Right atrium auricular region (tissue), 2 donors: ENCODE measurements around the gene NAV3. TPM values are rescaled to one million over a fixed set of nuclear protein-coding genes. Genes with fewer than 3 reads are reported as not detected.

Experiments
- DNase-seq: peaks from one replicate; pipeline ENCODE4 v3.0.0-alpha.2; 2019; ENCODE audit warnings: low spot score
- H3K27ac ChIP-seq, 2 donors: fragments of 200-600 bp; sonication (generic); 1 replicate in 1 of 2; 2 replicates in 1 of 2; pipeline ENCODE4 v1.5.1; 2016 to 2019
- H3K27me3 ChIP-seq, 2 donors: fragments of 200-600 bp; sonication (generic); one replicate each; pipeline versions ENCODE4 v1.5.1 to v1.6.0; 2017 to 2019
- H3K36me3 ChIP-seq: fragments of 200-600 bp; sonication (generic); one replicate; pipeline ENCODE4 v1.5.1; 2016
- H3K4me1 ChIP-seq, 2 donors: fragments of 200-600 bp; sonication (generic); one replicate each; pipeline versions ENCODE4 v1.5.1 to v1.6.0; 2017 to 2019
- H3K4me3 ChIP-seq, 2 donors: fragments of 200-600 bp; sonication (generic); 1 replicate in 1 of 2; 2 replicates in 1 of 2; pipeline ENCODE4 v1.5.1; 2017 to 2019; ENCODE audit warnings: mild to moderate bottlenecking in 1 of 2, moderate library complexity in 1 of 2
- H3K9me3 ChIP-seq, 2 donors: fragments of 200-600 bp; sonication (generic); one replicate each; pipeline ENCODE4 v1.5.1; 2019
- CTCF ChIP-seq, 2 donors: fragments of 200-600 bp; sonication (generic); IDR thresholded peaks; one replicate each; pipeline ENCODE4 v1.5.1; 2019; ENCODE audit warnings: antibody characterized with exemption in 2 of 2
- total RNA-seq, 2 donors: library from RNA; depleted of rRNA; stranded (reverse); fragments of >200 nt; gene quantifications; one replicate each; pipeline ENCODE4 v1.1.0, GENCODE V29; 2016

Gene NAV3
- total RNA-seq, 2 donors from 2014 or later: 4.4 to 5.1 TPM

- no peak for TF ChIP-seq CTCF (IDR thresholded peaks at IDR 0.05)
- DNase-seq: no peak
- Histone ChIP-seq H3K4me3 (no peak overlapping the region), H3K36me3 (no peaks in the 10 kb centered on the region), H3K4me1 (no peaks in the 10 kb centered on the region), H3K27me3 (no peaks in the 10 kb centered on the region), H3K9me3 (no peaks in the 10 kb centered on the region), H3K27ac (no peak overlapping the region)
Observed at GRCh38 chr12:77968571-77968970, 137.9 kb downstream of the NAV3 start.

GRCh38 chr12:77973579-77973978 lies 142.9 kb downstream of the NAV3 start:
- H3K4me3 ChIP-seq: no peak overlapping the region
- H3K27ac ChIP-seq: no peak overlapping the region
- H3K9me3 ChIP-seq: no peaks in the 10 kb centered on the region
- no peaks in the 10 kb centered on the region for H3K4me1 ChIP-seq
- no peak for DNase-seq
- H3K36me3 ChIP-seq: no peaks in the 10 kb centered on the region
- H3K27me3 ChIP-seq: no peaks in the 10 kb centered on the region
- TF ChIP-seq CTCF (IDR thresholded peaks at IDR 0.05): no peak

DNA sequence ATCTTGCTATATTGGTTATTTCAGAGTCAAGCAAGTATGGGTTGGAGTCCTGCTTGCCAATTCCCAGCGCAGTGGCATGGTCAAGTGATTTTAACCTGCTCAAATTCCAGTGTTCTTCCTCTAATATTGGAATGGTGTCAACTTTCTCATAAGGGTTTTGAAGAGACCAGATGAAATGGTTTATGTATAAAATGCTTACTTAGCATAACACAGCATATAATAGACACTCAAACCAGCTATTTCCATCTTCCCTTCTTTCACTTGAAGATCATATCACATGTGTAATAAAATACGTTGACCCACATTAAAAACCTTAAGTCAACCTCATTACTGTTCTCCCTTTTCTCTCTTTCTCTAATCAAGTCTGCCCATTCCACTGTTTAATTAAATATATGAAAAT lies 144.0 kb downstream of the NAV3 start:
- H3K27me3 ChIP-seq: no peaks in the 10 kb centered on the region
- no peak overlapping the region for H3K4me3 ChIP-seq
- no peak for TF ChIP-seq CTCF (IDR thresholded peaks at IDR 0.05)
- no peak for DNase-seq
- no peaks in the 10 kb centered on the region for H3K36me3 ChIP-seq
- H3K4me1 ChIP-seq: no peaks in the 10 kb centered on the region
- no peak overlapping the region for H3K27ac ChIP-seq
- no peaks in the 10 kb centered on the region for H3K9me3 ChIP-seq

DNA sequence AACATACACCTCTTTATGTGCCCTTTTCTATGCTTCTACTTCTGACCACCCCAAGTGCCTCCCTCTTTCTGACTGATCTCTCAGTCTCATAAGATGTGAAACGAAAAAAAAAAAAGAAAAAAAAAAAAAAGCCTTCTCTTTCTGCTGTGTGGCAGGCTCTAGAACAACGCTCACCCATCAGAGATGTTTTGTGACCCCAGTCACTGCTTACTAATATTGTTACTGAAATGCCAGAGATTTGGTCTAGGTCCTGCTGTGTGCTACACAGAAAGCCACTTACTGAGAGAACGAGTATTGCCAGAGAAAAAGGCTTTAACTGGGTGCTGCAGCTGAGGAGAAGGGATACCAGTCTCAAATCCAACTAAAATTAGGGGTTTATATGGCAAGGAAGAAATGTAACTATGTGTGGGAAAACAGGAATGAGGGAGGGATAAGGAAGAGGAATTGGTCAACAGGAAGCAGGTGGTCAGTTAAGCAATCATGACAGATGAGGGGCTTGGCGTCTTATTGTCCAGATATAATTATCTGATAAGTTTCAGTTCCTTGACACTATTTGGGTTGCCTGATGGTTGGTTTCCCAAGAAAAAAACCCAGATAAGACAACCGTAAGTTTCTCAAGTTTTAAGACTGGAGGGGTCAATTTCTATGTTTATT lies 149.0 kb downstream of the NAV3 start:
- Histone ChIP-seq H3K27me3 (no peaks in the 10 kb centered on the region), H3K4me3 (no peak overlapping the region), H3K27ac (no peak overlapping the region), H3K4me1 (no peaks in the 10 kb centered on the region), H3K36me3 (no peaks in the 10 kb centered on the region), H3K9me3 (no peaks in the 10 kb centered on the region)
- TF ChIP-seq CTCF (IDR thresholded peaks at IDR 0.05): no peak
- no peak for DNase-seq

GRCh38 chr12:77980782-77981181 lies 150.1 kb downstream of the NAV3 start:
- no peaks in the 10 kb centered on the region for H3K9me3 ChIP-seq
- no peak overlapping the region for H3K27ac ChIP-seq
- no peak for TF ChIP-seq CTCF (IDR thresholded peaks at IDR 0.05)
- H3K36me3 ChIP-seq: no peaks in the 10 kb centered on the region
- no peaks in the 10 kb centered on the region for H3K4me1 ChIP-seq
- no peak for DNase-seq
- H3K4me3 ChIP-seq: no peak overlapping the region
- H3K27me3 ChIP-seq: no peaks in the 10 kb centered on the region

- H3K9me3 ChIP-seq: no peaks in the 10 kb centered on the region
- H3K27ac ChIP-seq: no peak overlapping the region
- no peaks in the 10 kb centered on the region for H3K4me1 ChIP-seq
- TF ChIP-seq CTCF (IDR thresholded peaks at IDR 0.05): no peak
- DNase-seq: no peak
- no peaks in the 10 kb centered on the region for H3K36me3 ChIP-seq
- H3K27me3 ChIP-seq: no peaks in the 10 kb centered on the region
- no peak overlapping the region for H3K4me3 ChIP-seq
Observed at GRCh38 chr12:77983859-77984258, 153.2 kb downstream of the NAV3 start.
